Esophagus muscularis mucosa (tissue), 4 donors: ENCODE data around the gene DNAH11.

Source experiments
- CTCF ChIP-seq, 3 experiments: fragments of 200-600 bp in 2 of 3; fragments of 450-650 bp in 1 of 3; sonication (generic) in 2 of 3; IDR thresholded peaks; one replicate each; pipeline ENCODE4 v1.5.1; 2017 to 2019; ENCODE audit warnings: antibody characterized with exemption in 3 of 3, mild to moderate bottlenecking in 2 of 3, moderate library complexity in 1 of 3
- EP300 ChIP-seq: sonication (generic); formaldehyde crosslinking; IDR thresholded peaks from one replicate; pipeline ENCODE4 v1.6.1; 2017; ENCODE audit warnings: antibody characterized with exemption
- POLR2A ChIP-seq: fragments of 450-650 bp; IDR thresholded peaks from one replicate; pipeline ENCODE4 v1.6.1; 2017; ENCODE audit warnings: antibody characterized with exemption, moderate library complexity, mild to moderate bottlenecking, low read depth

- TF ChIP-seq CTCF (IDR thresholded peaks at IDR 0.05) (no peak), POLR2A (no peak), EP300 (no peak)
These were observed 132.4 kb downstream of the DNAH11 start for GRCh38 chr7:21675255-21675654.
